ENCODE results near the gene MCOLN2.
A peak's percentile ranks its signal among the peaks of the same experiment; 100 is the strongest.

Gene MCOLN2

GRCh38 chr1:84892705-84893618, 104.0 kb downstream of the MCOLN2 start, which contains the start of gene LPAR3:
Gene LPAR3, minus strand, starts transcription at chr1:84893206. Its CDS starts 27,086 bp downstream, at chr1:84866120.
- DNase-seq (ENCODE audit: low spot score) = no peak

GRCh38 chr1:84890566-84890965, 106.3 kb downstream of the MCOLN2 start:
- DNase-seq (ENCODE audit: low spot score) = no peak

DNA sequence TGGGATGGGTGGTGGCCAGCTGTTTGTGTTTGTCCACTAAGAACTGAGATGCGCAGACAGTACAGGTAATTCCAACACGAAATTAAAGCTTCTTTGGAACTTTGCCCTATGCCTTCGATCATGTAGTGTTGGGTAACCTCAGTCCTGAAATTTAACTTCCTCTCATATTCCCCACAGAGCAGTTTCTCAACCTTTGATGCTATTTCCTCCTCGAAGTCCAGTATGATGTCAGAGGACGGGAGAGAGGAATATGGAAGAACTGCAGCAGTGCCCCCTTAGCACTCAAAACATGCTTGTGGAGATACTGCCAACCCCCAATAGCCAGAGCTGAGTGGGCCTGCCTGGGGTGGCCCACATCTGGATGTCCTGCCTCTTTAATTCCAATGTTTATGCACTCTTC, 107.5 kb downstream of the MCOLN2 start:
- no peak for DNase-seq (ENCODE audit: low spot score)

- DNase-seq (ENCODE audit: low spot score) = no peak
Observed at GRCh38 chr1:84888753-84889152, 108.2 kb downstream of the MCOLN2 start.

DNA sequence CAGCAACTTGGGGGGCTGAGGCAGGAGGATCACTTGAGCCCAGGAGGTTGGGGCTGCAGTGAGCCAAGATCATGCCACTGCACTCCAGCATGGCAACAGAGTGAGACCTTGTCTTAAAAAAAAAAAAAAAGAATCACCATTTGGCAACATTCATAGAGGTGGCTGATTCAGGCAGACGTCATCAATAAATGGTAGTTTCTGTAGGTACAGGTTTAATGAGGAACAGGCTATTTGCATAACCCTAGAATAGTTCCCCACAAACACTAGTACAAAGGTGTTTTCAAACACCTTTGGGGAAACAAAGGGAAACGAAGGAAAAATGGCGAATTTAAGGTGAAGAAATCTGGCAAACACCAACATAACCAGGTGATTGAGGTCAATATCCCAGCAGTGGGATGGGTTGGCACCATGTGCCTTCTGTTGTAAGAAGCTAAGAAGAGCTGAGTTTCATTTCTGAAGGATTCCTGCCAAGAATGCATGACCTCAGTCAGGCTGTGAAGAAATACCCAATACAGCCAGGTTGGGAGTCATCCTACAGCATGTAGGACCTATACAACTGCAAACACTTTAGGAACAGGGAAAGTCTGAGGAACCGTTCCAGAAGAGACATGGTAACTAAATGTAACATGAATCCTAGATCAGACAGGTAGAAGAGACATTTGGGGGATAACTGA, 109.5 kb downstream of the MCOLN2 start:
- DNase-seq (ENCODE audit: low spot score) = peak; percentile 14

GRCh38 chr1:84885469-84885868, 111.4 kb downstream of the MCOLN2 start:
- DNase-seq (ENCODE audit: low spot score) = no peak

DNA sequence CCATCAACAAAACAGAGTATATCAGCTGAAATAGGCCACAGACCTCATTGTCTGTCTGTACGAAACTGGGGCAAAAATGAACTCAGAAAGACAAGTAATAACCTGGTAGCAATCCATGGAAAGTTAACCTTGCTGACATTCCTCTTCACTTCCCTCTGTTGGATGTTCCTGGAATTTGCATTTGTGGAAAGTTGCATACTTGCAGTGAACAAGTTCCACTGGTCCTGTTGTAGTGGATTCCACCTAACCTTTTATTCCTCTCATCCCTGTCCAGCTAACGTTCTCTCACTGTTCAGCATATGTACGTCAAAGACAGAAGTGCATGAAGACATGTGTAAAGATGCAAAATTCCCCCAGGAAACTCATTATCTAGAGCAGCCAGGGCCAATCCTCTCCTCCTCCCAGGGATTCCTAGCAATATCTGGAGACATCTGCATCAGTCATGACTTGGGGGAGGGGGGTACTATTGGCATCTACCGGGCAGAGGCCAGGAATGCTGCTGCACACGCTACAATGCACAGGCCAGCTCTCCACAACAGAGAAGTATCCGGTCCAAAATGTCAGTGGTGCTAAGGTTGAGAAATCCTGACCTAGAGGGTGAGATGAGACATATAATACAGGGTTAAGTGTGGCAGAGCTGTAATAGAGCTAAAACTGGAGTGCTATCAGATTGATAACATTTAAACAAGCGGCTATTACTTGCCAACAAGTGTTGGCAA, 112.1 kb downstream of the MCOLN2 start:
- DNase-seq (ENCODE audit: low spot score) = no peak

DNA sequence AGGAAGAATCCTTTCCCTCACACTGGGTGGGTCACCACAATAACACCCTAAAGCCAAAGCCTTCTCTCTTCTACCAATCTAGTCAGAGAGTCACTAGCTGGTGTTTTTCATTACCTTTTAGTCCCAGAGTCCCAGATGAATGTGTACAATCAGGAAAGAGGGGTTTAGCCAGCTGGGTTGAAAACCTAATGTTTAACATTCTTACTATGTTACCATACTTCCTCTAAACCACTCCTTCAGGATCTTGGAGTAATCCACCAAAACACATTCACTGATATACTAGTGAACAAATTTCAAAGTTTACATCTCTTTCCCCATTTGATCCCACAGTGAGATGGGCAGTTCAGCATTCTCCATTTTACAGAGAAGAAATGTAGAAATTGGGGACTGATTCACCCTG, 113.6 kb downstream of the MCOLN2 start:
- peak; percentile 20 for DNase-seq (ENCODE audit: low spot score)

- no peak for DNase-seq (ENCODE audit: low spot score)
Observed at GRCh38 chr1:84877592-84877991, 119.3 kb downstream of the MCOLN2 start.

DNA sequence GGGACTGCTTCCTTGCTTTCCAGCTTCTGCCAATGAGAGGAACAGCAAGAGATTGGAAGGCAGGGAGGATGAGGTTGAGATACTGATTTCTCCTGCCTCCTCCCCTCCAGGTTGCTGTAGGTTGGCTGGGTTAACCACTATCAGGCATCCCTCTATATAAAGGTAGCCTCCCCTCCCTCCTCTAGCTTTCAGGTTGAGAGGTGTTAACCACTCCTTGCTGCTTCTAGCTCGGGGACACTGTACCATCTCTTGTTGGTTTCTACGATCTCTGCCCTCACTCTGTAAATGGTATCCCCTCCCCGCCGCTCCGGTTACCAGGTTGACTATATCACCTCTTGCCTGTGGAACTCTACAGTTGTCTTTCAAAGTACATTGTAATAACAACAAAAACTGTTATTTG, 120.6 kb downstream of the MCOLN2 start:
- DNase-seq (ENCODE audit: low spot score) = no peak

All from hepatic stellate cell (primary cell).